Memory B cell (primary cell): Measurements from ENCODE around the gene PPP4R1.
A peak's percentile ranks its signal among the peaks of the same experiment; 100 is the strongest.

Experiments used
- ATAC-seq: fragments of 150-1000 bp; cut with Tn5 transposase; 2 replicates; pipeline ENCODE4 v1.10.0; 2021; ENCODE audit warnings: low read depth, mild to moderate bottlenecking, moderate library complexity
- DNase-seq, 2 donors: peaks; one replicate each; pipeline ENCODE4 v3.0.0; 2022; ENCODE audit warnings: low spot score in 2 of 2
- H3K27ac Mint-ChIP-seq: one replicate; pipeline ENCODE4 v1.8.0; 2022; ENCODE audit warnings: mild to moderate bottlenecking, moderate library complexity, mixed read lengths
- H3K27me3 Mint-ChIP-seq: one replicate; pipeline ENCODE4 v1.8.0; 2022; ENCODE audit warnings: mixed read lengths
- H3K36me3 Mint-ChIP-seq: one replicate; pipeline ENCODE4 v1.8.0; 2022; ENCODE audit warnings: mild to moderate bottlenecking, mixed read lengths
- H3K4me1 Mint-ChIP-seq: one replicate; pipeline ENCODE4 v1.8.0; 2022; ENCODE audit warnings: mixed read lengths
- H3K4me3 Mint-ChIP-seq: one replicate; pipeline ENCODE4 v1.8.0; 2022; ENCODE audit warnings: mild to moderate bottlenecking, moderate library complexity, mixed read lengths
- H3K9me3 Mint-ChIP-seq: one replicate; pipeline ENCODE4 v1.8.0; 2022; ENCODE audit warnings: mixed read lengths

The PPP4R1 gene

DNA sequence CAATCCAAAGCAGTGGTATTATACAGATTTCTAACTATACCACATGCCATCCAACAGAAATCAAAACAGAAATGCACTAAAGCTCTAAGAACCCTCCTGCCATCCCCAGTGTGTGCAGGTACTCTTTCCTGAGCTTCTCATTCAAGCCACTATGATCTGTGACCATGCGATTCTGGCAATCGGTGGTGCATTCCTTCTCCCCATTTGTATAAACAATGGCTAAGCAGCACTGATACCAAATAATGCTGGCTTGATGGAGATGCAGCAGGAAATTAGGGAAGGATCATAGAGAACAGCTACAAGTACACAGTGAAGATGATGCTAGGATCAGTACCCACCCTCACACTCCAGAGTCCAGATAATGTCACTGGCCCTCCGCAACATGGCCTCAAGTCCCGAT lies 51.8 kb downstream of the PPP4R1 start:
- Mint-ChIP-seq H3K9me3 (no peaks in the 10 kb centered on the region), H3K27ac (no peak overlapping the region), H3K36me3 (peaks cover 30% of the 10 kb centered on the region), H3K27me3 (no peaks in the 10 kb centered on the region), H3K4me1 (peaks cover 2% of the 10 kb centered on the region), H3K4me3 (no peak overlapping the region)
- ATAC-seq, result no peak
- no peak for DNase-seq

GRCh38 chr18:9561759-9562158 lies 52.6 kb downstream of the PPP4R1 start:
- DNase-seq (no peak), ATAC-seq (no peak)
- Mint-ChIP-seq H3K9me3 (no peaks in the 10 kb centered on the region), H3K4me1 (peaks cover 2% of the 10 kb centered on the region), H3K36me3 (peaks cover 31% of the 10 kb centered on the region), H3K27me3 (no peaks in the 10 kb centered on the region), H3K27ac (peak overlapping the region; percentile 75), H3K4me3 (no peak overlapping the region)

GRCh38 chr18:9559253-9559652 lies 55.1 kb downstream of the PPP4R1 start:
- no peaks in the 10 kb centered on the region for H3K27me3 Mint-ChIP-seq
- H3K9me3 Mint-ChIP-seq, result no peaks in the 10 kb centered on the region
- H3K27ac Mint-ChIP-seq, result no peak overlapping the region
- DNase-seq, result no peak
- H3K4me3 Mint-ChIP-seq, result no peak overlapping the region
- peaks cover 2% of the 10 kb centered on the region for H3K4me1 Mint-ChIP-seq
- ATAC-seq, result no peak
- H3K36me3 Mint-ChIP-seq, result peaks cover 41% of the 10 kb centered on the region

DNA sequence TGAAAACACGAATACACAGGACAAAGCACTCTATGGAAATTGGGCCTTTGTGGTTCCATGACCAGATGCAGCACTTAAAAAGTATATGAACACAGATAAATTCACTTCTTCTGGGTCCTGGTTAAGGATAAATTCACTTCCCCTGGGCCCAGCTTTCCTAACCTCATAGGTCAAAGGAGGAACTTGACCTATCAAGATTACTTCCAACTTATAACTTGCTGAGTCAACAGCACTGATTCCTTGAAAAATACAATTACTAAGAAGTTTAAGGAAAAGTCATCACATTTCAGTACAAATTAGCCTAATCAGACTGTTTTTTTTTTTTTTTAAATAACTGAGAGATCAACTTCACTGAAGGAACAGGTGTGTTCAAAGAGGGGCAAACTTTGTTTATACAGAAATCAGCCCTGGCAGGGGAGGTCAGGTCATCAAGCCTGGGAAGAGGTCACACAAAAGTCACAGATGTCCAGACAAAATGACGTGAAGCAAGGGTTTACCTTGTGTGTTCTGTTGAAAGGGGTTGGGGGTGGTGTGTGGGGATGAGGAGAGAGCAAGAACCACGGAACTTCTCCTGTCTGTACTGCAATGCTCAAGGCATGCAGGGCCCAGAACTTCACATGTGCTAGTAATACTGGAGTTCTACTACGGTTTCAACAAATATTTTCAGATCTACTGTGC lies 55.8 kb downstream of the PPP4R1 start:
- DNase-seq (no peak), ATAC-seq (no peak)
- no peak overlapping the region for H3K27ac Mint-ChIP-seq
- no peak overlapping the region for H3K4me3 Mint-ChIP-seq
- peaks cover 2% of the 10 kb centered on the region for H3K4me1 Mint-ChIP-seq
- H3K9me3 Mint-ChIP-seq, result no peaks in the 10 kb centered on the region
- no peaks in the 10 kb centered on the region for H3K27me3 Mint-ChIP-seq
- peaks cover 44% of the 10 kb centered on the region for H3K36me3 Mint-ChIP-seq

DNA sequence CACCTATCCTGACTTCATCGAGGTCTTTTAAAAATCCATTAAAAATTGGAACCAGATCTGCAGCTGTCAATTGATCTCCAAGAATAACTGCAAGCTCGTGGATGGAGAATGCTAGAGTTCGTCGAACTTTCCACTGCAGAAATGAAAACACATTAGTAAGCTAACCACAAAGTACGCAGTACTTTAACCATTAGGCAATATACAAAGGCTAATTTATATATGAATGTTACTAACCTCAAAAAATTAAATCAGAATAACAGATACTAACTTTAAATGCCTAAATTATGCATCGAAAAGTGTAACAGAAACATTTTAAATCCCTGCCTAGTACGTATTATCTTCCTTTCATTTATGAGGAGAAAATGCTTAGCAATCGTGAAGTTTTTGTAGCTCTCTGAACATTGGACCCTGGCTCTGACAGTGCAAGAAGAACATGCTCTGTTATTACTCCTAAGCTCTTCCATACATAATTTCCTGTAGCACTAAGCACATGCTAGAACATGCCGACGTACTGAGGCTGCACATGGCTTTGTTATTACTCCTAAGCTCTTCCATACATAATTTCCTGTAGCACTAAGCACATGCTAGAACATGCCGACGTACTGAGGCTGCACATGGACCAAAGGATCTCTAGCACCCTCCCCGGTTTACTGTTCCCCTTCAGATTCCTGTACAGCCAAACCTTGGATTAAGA lies 57.0 kb downstream of the PPP4R1 start:
- Mint-ChIP-seq H3K27ac (no peak overlapping the region), H3K4me1 (peaks cover 2% of the 10 kb centered on the region), H3K4me3 (no peak overlapping the region), H3K9me3 (no peaks in the 10 kb centered on the region), H3K36me3 (peaks cover 42% of the 10 kb centered on the region), H3K27me3 (no peaks in the 10 kb centered on the region)
- DNase-seq (no peak), ATAC-seq (no peak)

DNA sequence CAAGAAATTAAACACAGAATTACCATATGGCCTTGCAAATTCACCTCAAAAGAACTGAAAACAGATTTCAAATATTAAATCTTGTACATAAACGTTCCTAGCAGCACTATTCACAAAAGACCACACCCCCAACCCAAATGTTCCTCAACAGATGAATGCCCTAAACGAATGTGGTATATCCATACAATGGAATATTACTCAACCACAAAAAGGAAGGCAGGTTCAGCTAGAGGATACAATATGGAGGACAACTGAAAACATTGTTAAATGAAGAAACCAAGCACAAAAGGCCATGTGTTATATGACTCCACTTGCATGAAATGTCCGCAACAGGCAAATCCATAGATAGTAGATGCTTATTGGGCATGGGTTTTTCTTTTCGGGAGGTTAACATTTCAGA lies 61.7 kb downstream of the PPP4R1 start:
- Mint-ChIP-seq H3K27ac (no peak overlapping the region), H3K4me3 (no peak overlapping the region), H3K27me3 (no peaks in the 10 kb centered on the region), H3K36me3 (peaks cover 44% of the 10 kb centered on the region), H3K9me3 (no peaks in the 10 kb centered on the region), H3K4me1 (no peaks in the 10 kb centered on the region)
- DNase-seq (no peak), ATAC-seq (no peak)

DNA sequence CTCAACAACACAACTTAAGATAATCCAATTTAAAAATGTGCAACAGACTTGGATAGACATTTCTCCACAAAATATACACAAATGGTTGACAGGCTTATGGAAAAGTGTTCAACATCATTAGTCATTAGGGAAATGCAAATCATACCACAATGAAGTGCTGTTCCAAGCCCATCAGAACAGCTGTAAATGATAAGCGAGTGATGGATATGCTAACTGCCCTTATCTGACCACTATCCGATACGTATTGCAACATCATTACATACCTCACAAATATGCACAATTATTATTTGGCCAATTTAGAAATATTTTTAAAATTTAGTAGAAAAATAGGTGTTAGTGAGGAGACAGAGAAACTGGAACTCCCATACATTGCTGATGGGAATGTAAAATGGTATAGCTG lies 62.2 kb downstream of the PPP4R1 start:
- no peak overlapping the region for H3K4me3 Mint-ChIP-seq
- ATAC-seq, result no peak
- no peak for DNase-seq
- no peaks in the 10 kb centered on the region for H3K9me3 Mint-ChIP-seq
- H3K27ac Mint-ChIP-seq, result no peak overlapping the region
- peaks cover 45% of the 10 kb centered on the region for H3K36me3 Mint-ChIP-seq
- no peaks in the 10 kb centered on the region for H3K27me3 Mint-ChIP-seq
- no peaks in the 10 kb centered on the region for H3K4me1 Mint-ChIP-seq

DNA sequence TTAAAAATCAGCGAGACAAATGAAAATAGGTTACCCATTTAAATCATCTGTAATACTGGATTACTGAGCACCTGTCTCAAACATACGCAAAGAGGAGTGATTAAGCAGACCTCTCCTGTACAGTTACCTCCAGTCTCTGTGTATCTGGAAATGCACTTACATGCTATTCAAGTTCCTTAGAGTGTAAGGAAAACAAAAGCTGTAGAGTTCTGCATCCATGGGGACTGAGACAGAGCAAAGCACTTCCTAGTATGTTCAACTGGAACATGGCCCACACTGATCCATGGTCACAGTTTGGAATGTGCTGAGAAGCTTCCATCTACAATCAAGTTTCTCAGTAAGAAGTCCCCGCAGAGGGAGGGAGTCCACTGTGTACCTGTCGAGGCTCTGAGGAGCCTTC lies 63.9 kb downstream of the PPP4R1 start:
- no peak overlapping the region for H3K27ac Mint-ChIP-seq
- ATAC-seq (no peak), DNase-seq (no peak)
- H3K27me3 Mint-ChIP-seq, result no peaks in the 10 kb centered on the region
- no peak overlapping the region for H3K4me3 Mint-ChIP-seq
- peaks cover 48% of the 10 kb centered on the region for H3K36me3 Mint-ChIP-seq
- no peaks in the 10 kb centered on the region for H3K4me1 Mint-ChIP-seq
- no peaks in the 10 kb centered on the region for H3K9me3 Mint-ChIP-seq

DNA sequence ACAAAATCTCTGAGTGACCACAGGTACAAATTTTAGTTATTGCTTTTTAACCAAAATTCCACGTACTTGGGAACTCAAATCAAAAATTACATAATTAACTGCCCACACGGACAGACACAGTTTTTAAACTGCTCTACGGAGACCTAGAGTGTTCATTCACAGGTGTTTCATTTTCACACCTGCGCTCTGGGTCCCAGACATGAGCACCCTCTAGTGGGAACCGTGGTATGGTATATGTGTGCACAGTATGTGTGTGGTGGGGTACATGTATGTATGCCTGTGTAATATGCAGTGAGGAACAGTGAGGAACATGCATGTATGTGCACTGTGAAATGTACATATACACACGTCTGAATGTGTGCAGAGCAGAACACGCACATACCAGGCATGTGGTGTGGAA lies 65.0 kb downstream of the PPP4R1 start:
- H3K4me1 Mint-ChIP-seq, result no peaks in the 10 kb centered on the region
- peak overlapping the region; percentile 66 for H3K27ac Mint-ChIP-seq
- H3K4me3 Mint-ChIP-seq, result no peak overlapping the region
- peaks cover 42% of the 10 kb centered on the region for H3K36me3 Mint-ChIP-seq
- ATAC-seq, result no peak
- H3K9me3 Mint-ChIP-seq, result no peaks in the 10 kb centered on the region
- DNase-seq, result no peak
- H3K27me3 Mint-ChIP-seq, result no peaks in the 10 kb centered on the region

- ATAC-seq, result no peak
- no peak overlapping the region for H3K4me3 Mint-ChIP-seq
- H3K4me1 Mint-ChIP-seq, result peaks cover 3% of the 10 kb centered on the region
- no peaks in the 10 kb centered on the region for H3K9me3 Mint-ChIP-seq
- no peak for DNase-seq
- no peaks in the 10 kb centered on the region for H3K27me3 Mint-ChIP-seq
- H3K36me3 Mint-ChIP-seq, result peaks cover 34% of the 10 kb centered on the region
- H3K27ac Mint-ChIP-seq, result no peak overlapping the region
Observed at GRCh38 chr18:9547782-9548181, 66.6 kb downstream of the PPP4R1 start.

DNA sequence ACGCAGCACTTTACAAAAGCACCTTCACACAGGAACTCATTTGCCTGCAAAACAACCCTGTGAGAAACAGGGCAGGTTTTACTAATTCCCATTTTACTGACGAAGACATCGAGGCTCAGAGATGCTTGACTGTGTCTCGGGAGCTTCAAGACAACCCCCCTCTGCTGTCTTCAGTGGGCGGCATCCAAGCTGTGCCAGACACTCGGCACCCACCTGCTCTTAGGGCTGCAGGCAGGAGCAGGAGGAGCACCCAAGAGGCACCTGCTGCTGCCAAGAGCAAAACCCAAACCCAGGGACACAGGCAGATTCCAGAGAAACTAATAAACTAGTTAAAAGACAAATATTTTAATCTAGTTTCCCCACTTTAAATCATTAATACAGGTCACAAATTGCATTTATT lies 67.9 kb downstream of the PPP4R1 start:
- DNase-seq (no peak), ATAC-seq (no peak)
- Mint-ChIP-seq H3K27me3 (no peaks in the 10 kb centered on the region), H3K9me3 (no peaks in the 10 kb centered on the region), H3K4me3 (no peak overlapping the region), H3K27ac (peak overlapping the region; percentile 22), H3K36me3 (peaks cover 26% of the 10 kb centered on the region), H3K4me1 (peaks cover 3% of the 10 kb centered on the region)

DNA sequence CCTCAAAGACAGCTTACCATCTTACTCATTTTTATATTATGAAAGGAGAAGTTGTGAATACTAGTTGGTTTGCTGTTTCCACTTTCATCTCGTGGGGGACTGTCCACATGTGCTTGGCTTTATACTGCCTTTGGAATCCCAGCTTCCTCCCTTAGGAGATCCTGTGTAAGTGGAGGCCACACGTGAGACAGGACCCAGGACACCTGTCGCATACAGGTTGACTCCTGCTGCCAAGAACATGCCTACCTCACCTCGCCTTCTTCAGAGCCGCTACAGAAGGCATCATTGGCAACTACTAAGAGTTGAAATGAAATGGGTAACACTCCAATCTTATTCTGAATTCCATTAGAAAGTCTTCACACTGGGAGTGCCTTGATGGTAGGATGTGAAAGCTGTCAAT lies 69.3 kb downstream of the PPP4R1 start:
- H3K4me1 Mint-ChIP-seq, result peaks cover 3% of the 10 kb centered on the region
- DNase-seq (no peak), ATAC-seq (no peak)
- peaks cover 26% of the 10 kb centered on the region for H3K36me3 Mint-ChIP-seq
- no peaks in the 10 kb centered on the region for H3K9me3 Mint-ChIP-seq
- H3K27me3 Mint-ChIP-seq, result no peaks in the 10 kb centered on the region
- H3K4me3 Mint-ChIP-seq, result no peak overlapping the region
- H3K27ac Mint-ChIP-seq, result no peak overlapping the region

DNA sequence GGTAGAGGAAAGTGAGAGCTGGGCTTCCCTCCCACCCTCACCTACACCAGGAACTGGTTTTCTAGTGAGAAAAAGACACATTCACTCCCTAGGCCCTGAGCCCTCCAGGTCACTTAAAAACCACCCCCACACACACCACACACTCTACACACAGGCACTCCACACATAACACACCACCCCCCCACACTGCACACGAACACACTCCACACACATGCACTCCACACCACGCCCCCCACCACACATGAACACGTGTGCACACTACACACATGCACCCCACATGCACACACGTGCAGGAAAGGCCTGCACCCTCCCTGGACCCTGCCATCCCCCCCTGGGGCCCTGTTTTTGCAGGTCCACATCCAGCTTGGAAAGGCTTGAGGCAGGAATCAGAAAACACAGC lies 71.4 kb downstream of the PPP4R1 start:
- no peaks in the 10 kb centered on the region for H3K9me3 Mint-ChIP-seq
- H3K27me3 Mint-ChIP-seq, result no peaks in the 10 kb centered on the region
- H3K27ac Mint-ChIP-seq, result peak overlapping the region; percentile 66
- no peak overlapping the region for H3K4me3 Mint-ChIP-seq
- DNase-seq (no peak), ATAC-seq (no peak)
- H3K36me3 Mint-ChIP-seq, result peaks cover 16% of the 10 kb centered on the region
- H3K4me1 Mint-ChIP-seq, result peaks cover 3% of the 10 kb centered on the region

GRCh38 chr18:9539938-9540337 lies 74.4 kb downstream of the PPP4R1 start:
- H3K9me3 Mint-ChIP-seq, result no peaks in the 10 kb centered on the region
- no peaks in the 10 kb centered on the region for H3K27me3 Mint-ChIP-seq
- no peak overlapping the region for H3K27ac Mint-ChIP-seq
- ATAC-seq (no peak), DNase-seq (no peak)
- H3K4me3 Mint-ChIP-seq, result no peak overlapping the region
- peaks cover 3% of the 10 kb centered on the region for H3K4me1 Mint-ChIP-seq
- peaks cover 14% of the 10 kb centered on the region for H3K36me3 Mint-ChIP-seq

- no peak for DNase-seq
- Mint-ChIP-seq H3K9me3 (no peaks in the 10 kb centered on the region), H3K27me3 (no peaks in the 10 kb centered on the region), H3K27ac (no peak overlapping the region), H3K4me1 (peaks cover 3% of the 10 kb centered on the region), H3K36me3 (peaks cover 14% of the 10 kb centered on the region), H3K4me3 (no peak overlapping the region)
- no peak for ATAC-seq
Observed at GRCh38 chr18:9539283-9539682, 75.1 kb downstream of the PPP4R1 start.
